Upper lobe of right lung (tissue), 1 donor: Measurements from ENCODE around the gene CMSS1. TPM values are rescaled to one million over a fixed set of nuclear protein-coding genes. Genes with fewer than 3 reads are reported as not detected.

Source experiments
- ATAC-seq: fragments of 200-7000 bp; cut with Tn5 transposase; one replicate; pipeline ENCODE4 v1.9.1; 2020; ENCODE audit warnings: mild to moderate bottlenecking, moderate library complexity
- DNase-seq: peaks from one replicate; pipeline ENCODE4 v3.0.0-alpha.2; 2020
- H3K27ac ChIP-seq: fragments of 200-600 bp; one replicate; pipeline ENCODE4 v1.8.0; 2022
- H3K27me3 ChIP-seq: fragments of 200-600 bp; one replicate; pipeline ENCODE4 v1.8.0; 2022; ENCODE audit warnings: mild to moderate bottlenecking
- H3K36me3 ChIP-seq: fragments of 200-600 bp; one replicate; pipeline ENCODE4 v1.8.0; 2022
- H3K4me1 ChIP-seq: fragments of 200-600 bp; one replicate; pipeline ENCODE4 v1.8.0; 2022
- H3K4me3 ChIP-seq: fragments of 200-600 bp; one replicate; pipeline ENCODE4 v1.8.0; 2022; ENCODE audit warnings: mild to moderate bottlenecking
- H3K9me3 ChIP-seq: fragments of 200-600 bp; one replicate; pipeline ENCODE4 v1.8.0; 2022
- CTCF ChIP-seq: fragments of 200-600 bp; IDR thresholded peaks from one replicate; pipeline ENCODE4 v1.8.0; 2022; ENCODE audit warnings: antibody characterized with exemption
- intact Hi-C: fragments of 100-400 bp; cut with DNase I; formaldehyde crosslinking; loops from one replicate; pipeline ENCODE4 v1.11.0; 2022
- total RNA-seq: library from RNA; stranded (reverse); fragmentation: NEBNext Ultra II Directional; extraction: Animal tissue kit (Norgen Biotek cat#: 25700); gene quantifications from one replicate; pipeline ENCODE4 v1.2.1, GENCODE V29; 2021
- donor health status: DM: no; HTN: yes; CAD: no; lungs with severe emphysema.

CMSS1 gene
- total RNA-seq, 1 donor from 2014 or later, result 20.6 TPM

- ATAC-seq (no peak), DNase-seq (no peak)
- no peak overlapping the region for H3K4me3 ChIP-seq
- intact Hi-C loops, result no loop called here
- H3K27me3 ChIP-seq, result no peaks in the 10 kb centered on the region
- no peak overlapping the region for H3K27ac ChIP-seq
- H3K36me3 ChIP-seq, result no peaks in the 10 kb centered on the region
- no peaks in the 10 kb centered on the region for H3K4me1 ChIP-seq
- TF ChIP-seq CTCF, result no peak
- H3K9me3 ChIP-seq, result no peaks in the 10 kb centered on the region
These were observed 207.1 kb downstream of the CMSS1 start for GRCh38 chr3:100024520-100025303.

GRCh38 chr3:100027321-100027720 lies 209.7 kb downstream of the CMSS1 start:
- Histone ChIP-seq H3K36me3 (no peaks in the 10 kb centered on the region), H3K4me3 (no peak overlapping the region), H3K27ac (no peak overlapping the region), H3K9me3 (no peaks in the 10 kb centered on the region), H3K27me3 (no peaks in the 10 kb centered on the region), H3K4me1 (no peaks in the 10 kb centered on the region)
- intact Hi-C loops, result no loop called here
- TF ChIP-seq CTCF, result no peak
- DNase-seq, result no peak
- no peak for ATAC-seq

GRCh38 chr3:100029052-100029451 lies 211.4 kb downstream of the CMSS1 start:
- H3K9me3 ChIP-seq, result no peaks in the 10 kb centered on the region
- no peaks in the 10 kb centered on the region for H3K27me3 ChIP-seq
- no peak for ATAC-seq
- H3K27ac ChIP-seq, result no peak overlapping the region
- DNase-seq, result no peak
- no peak for TF ChIP-seq CTCF
- H3K4me1 ChIP-seq, result peaks cover 6% of the 10 kb centered on the region
- intact Hi-C loops, result no loop called here
- H3K36me3 ChIP-seq, result no peaks in the 10 kb centered on the region
- H3K4me3 ChIP-seq, result no peak overlapping the region

- Histone ChIP-seq H3K9me3 (no peaks in the 10 kb centered on the region), H3K4me3 (no peak overlapping the region), H3K27ac (no peak overlapping the region), H3K27me3 (no peaks in the 10 kb centered on the region), H3K36me3 (no peaks in the 10 kb centered on the region), H3K4me1 (peaks cover 6% of the 10 kb centered on the region)
- TF ChIP-seq CTCF, result no peak
- ATAC-seq (no peak), DNase-seq (no peak)
- intact Hi-C loops, result no loop called here
These were observed 212.0 kb downstream of the CMSS1 start for GRCh38 chr3:100029689-100030088.

- Histone ChIP-seq H3K27ac (no peak overlapping the region), H3K36me3 (no peaks in the 10 kb centered on the region), H3K27me3 (no peaks in the 10 kb centered on the region), H3K4me3 (no peak overlapping the region), H3K9me3 (no peaks in the 10 kb centered on the region), H3K4me1 (peaks cover 6% of the 10 kb centered on the region)
- intact Hi-C loops, result no loop called here
- DNase-seq (no peak), ATAC-seq (no peak)
- TF ChIP-seq CTCF, result no peak
These were observed 212.7 kb downstream of the CMSS1 start for GRCh38 chr3:100030346-100030745.
